C4-2B (cell line): ENCODE data around the gene SLC9A9.

Source experiments
- H3K27ac ChIP-seq: fragments of 450-650 bp; 2 replicates; pipeline ENCODE4 v1.5.1; 2017
- CTCF ChIP-seq: fragments of 450-650 bp; conservative IDR thresholded peaks from 2 replicates; pipeline ENCODE4 v1.5.1; 2017; ENCODE audit warnings: mild to moderate bottlenecking
- ZFX ChIP-seq: fragments of 450-650 bp; IDR thresholded peaks from 2 replicates; pipeline ENCODE4 v1.6.1; 2017

SLC9A9 gene

DNA sequence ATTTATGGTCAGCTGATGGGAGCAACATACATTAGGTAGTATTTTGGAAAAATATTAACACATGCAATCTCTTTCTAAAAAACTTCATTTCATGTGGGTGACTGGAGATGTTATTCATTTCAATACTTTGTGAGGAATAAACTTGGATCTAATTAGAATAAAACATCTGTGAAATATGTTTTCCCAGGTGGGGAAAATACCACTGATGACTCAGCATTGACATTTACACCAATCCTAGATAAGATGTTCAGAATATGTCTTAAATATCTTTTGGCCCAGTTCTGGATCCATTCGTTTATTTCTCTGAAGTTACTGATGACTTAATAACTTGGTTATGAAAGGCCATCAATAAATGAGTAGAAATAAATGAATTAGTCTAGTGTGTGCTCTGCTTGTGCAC lies 481.1 kb downstream of the SLC9A9 start:
- TF ChIP-seq CTCF (no peak), ZFX (no peak)
- H3K27ac ChIP-seq: no peak overlapping the region

- no peak overlapping the region for H3K27ac ChIP-seq
- TF ChIP-seq CTCF: no peak
- TF ChIP-seq ZFX: no peak
These were observed 481.6 kb downstream of the SLC9A9 start for GRCh38 chr3:143366672-143367071.

- no peak overlapping the region for H3K27ac ChIP-seq
- TF ChIP-seq ZFX (no peak), CTCF (no peak)
These were observed 484.3 kb downstream of the SLC9A9 start for GRCh38 chr3:143363949-143364348.

DNA sequence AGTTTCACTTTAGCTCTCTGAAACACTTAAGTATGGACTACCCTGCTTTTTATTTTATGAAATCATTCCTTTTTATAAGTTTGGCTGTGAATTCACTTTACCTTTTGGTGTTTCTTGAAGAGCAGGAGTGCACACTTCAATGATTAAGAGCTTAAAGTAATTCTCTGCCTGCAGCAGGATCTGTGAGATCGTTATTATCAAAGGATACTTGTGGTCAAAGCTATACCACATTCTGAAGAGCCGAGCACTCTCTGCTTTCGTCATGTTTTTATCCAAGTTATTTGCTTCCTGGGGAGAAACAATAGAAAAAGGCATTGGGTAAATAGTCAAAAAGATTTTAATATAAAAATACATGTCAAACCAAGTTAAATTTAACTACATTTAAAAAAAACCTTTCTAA lies 485.0 kb downstream of the SLC9A9 start:
- TF ChIP-seq CTCF (no peak), ZFX (no peak)
- no peak overlapping the region for H3K27ac ChIP-seq

GRCh38 chr3:143362115-143362991 lies 485.9 kb downstream of the SLC9A9 start:
- TF ChIP-seq ZFX (no peak), CTCF (no peak)
- no peak overlapping the region for H3K27ac ChIP-seq

GRCh38 chr3:143361589-143361988 lies 486.7 kb downstream of the SLC9A9 start:
- no peak overlapping the region for H3K27ac ChIP-seq
- TF ChIP-seq ZFX (no peak), CTCF (no peak)

DNA sequence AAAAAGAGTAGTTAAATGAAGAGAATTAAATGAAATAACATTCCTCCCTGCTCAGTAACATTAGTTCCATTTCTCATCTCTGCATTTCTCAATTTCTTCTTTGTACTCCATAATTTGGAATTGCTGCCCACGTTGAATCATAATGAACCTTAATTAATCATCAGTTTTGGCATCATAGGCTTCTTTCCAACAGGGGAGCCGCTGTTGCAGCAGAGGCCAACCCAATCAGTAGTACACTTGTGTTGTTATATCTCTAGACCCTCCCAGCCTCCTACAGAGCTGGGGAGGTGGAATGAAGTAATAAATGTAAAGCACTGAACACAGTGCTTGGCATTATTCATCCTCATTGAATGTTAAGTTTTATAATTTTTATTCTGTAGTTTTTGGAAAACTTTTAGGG lies 488.0 kb downstream of the SLC9A9 start:
- no peak for TF ChIP-seq CTCF
- no peak for TF ChIP-seq ZFX

More for the DNA sequence above, 488.0 kb downstream of the SLC9A9 start:
- no peak overlapping the region for H3K27ac ChIP-seq
